ENCODE results near the gene NSFL1C.

- TF ChIP-seq POLR2AphosphoS5 (IDR thresholded peaks at IDR 0.05) = no peak
- no peak for TF ChIP-seq CTCF (IDR thresholded peaks at IDR 0.05)
These were observed 4.6 kb upstream of the NSFL1C start for GRCh38 chr20:1471242-1471641.
